NCI-H510A treated with DMSO at 0.1 percent for 48 hours (cell line): ENCODE results near the gene JPT1.
"Not testable (repeated sequence)": the region's sequence is repeated elsewhere in the genome, so short reads cannot be mapped to it uniquely, and the experiment has no call there.

Experiments used
- DNase-seq: peaks from one replicate; lab custom pipeline; 2025; lab: John Stamatoyannopoulos, UW

The JPT1 gene

GRCh38 chr17:75154195-75155106 lies at the start of gene JPT1:
Gene JPT1, minus strand, starts transcription at chr17:75154512. Its CDS starts 115 bp downstream, at chr17:75154397.
- peak; percentile 92 for DNase-seq

DNA sequence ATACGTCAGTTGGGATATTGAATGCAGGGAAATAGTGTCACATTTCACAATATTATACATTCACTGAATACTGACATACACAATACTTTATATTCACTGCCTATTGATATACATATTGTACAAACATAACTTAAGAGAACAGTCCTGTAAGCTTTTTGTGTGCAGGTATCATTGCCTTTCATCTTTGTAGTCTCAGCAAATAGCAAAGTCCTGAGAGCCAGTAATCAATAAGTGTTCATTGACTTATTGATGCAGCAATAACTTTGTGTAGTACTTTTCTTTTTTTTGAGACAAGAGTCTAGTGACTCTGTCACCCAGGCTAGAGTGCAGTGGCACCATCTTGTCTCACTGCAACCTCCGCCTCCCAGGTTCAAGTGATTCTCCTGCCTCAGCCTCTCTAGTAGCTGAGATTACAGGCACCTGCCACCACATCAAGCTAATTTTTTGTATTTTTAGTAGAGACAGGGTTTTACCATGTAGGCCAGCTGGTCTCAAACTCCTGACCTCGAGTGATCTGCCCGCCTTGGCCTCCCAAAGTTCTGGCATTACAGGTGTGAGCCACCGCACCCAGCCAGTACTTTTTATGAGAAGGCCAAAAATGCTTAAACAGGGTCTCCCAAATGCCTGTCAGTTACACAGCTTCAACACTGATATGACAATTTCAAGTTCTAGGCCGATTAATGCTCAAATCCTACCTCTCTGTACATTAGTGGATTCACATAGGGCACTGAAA lies 45.7 kb upstream of the JPT1 start:
- DNase-seq = no peak

DNA sequence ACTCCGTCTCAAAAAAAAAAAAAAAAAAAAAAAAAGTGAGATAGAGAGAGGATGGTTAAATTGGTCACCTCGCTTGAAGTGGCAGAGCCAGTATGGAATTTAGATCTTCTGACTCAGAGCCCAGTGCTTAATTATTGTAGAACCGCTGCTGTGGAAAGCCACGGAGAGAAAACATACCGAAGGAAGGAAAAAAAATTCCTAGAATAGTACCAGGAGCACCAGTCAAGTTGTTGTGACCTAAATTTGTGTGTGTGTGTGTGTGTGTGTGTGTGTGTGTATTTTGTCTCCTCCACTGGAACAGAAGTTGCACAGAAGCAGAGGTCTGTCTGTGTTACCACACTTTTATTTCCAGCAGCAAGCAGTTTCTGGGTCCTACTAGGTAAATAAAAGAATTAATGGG lies 40.6 kb upstream of the JPT1 start:
- DNase-seq = no peak

GRCh38 chr17:75191584-75191983 lies 37.3 kb upstream of the JPT1 start:
- no peak for DNase-seq

DNA sequence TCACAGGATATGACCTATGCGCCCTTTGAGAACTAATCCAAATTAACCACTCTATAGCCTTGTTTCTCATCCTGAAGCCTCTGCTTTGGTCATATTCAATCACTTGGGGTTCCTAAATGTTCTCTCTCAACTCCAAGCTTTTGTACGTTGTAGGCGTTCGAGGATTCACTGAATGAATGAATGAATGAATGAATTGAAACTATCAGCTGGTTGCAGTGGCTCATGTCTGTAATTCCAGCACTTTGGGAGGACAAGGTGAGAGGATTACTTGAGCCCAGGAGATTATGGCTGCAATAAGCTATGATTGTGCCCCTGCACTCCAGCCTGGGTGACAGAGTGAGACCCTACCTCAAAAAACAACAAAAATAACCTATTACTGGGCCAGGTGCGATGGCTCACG lies 34.3 kb upstream of the JPT1 start:
- no peak for DNase-seq

DNA sequence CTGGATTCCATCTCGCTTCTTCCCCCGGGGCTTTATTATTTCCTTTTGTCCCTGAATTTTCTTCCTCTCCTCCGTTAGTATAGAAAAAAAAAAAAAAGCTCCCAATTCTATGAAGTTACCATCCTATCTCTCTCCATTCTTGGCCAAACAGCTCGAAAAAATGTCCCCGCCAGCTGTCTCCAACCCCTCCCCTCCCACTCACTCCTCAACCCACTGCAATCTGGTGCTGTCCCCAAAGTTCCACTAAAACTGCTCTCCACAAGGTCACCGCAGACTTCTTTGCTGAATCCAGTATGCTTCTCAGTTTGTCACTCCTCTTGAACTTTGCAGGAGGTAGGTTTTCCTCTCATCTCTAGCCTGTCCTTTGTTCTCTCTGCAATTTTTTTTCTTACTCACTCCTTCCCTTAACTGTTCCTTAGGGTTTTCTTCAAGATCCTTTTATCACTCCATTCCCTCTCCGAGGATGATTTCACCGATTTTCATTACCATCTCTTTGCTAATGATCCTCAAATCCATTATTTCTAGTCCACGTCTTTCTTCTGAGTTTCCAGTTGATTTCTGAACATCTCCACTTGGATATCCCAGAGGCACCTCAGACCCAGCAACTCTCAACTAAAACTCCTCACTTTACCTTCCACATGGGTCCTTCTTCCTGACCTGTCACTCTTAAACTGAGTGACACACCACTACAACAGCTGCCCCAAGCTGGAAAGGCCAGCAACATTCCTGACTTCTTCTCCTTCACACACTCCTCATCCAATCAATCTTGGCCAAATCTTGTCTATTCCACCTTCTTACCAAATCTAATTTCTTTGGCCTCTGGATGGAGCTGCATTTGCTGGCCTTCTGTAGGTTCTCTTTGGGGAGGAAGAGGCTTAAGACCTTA lies 29.9 kb upstream of the JPT1 start:
- DNase-seq = no peak

- peak; percentile 78 for DNase-seq
Observed at GRCh38 chr17:75182569-75183436, 28.5 kb upstream of the JPT1 start, which contains the start of gene SUMO2. Gene SUMO2, minus strand, starts transcription at chr17:75182959. Its CDS starts 125 bp downstream, at chr17:75182834.

- no peak for DNase-seq
Observed at GRCh38 chr17:75182319-75182568, 27.9 kb upstream of the JPT1 start.

- no peak for DNase-seq
Observed at GRCh38 chr17:75181608-75182318, 27.5 kb upstream of the JPT1 start.

DNA sequence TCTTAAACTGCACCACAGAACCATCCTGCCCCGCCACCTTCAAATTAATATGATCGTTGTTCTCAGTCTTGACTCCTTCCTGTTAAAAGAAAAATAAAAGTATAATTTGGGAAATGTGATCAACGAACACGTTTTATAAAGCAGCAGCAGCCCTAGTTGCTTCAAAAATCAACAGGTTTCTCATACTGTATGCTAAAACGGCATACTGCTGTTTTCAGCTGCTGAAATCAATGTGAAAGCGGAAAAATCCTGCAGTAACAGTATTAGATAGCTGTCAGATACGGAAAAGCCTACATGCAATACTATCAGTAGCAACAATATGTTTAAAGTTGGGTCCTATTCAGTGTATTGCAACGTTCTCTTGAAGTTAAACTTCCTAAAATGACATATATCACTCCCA lies 26.8 kb upstream of the JPT1 start:
- DNase-seq = no peak

- DNase-seq = no peak
Observed at GRCh38 chr17:75178453-75178852, 24.1 kb upstream of the JPT1 start.

- DNase-seq = no peak
Observed at GRCh38 chr17:75176625-75177024, 22.3 kb upstream of the JPT1 start.

- no peak for DNase-seq
Observed at GRCh38 chr17:75174996-75175395, 20.7 kb upstream of the JPT1 start.

DNA sequence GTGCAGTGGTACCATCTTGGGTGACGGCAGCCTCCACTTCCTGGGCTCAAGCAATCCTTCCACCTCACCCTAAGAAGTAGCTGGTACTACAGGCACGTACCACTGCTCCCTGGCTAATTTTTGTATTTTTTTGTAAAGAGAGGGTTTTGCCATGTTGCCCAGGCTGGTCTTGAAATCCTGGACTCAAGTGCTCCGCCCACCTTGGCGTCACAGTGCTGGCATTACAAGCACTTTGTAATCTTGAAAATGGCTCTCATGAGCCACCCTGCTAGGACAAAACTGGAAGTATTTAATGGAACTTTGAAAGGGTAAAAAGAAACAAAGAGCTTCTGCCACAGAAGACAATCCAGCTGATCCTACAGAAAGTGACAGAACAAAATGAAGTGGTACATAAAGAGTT lies 19.2 kb upstream of the JPT1 start:
- DNase-seq = no peak

GRCh38 chr17:75168998-75169397 lies 14.7 kb upstream of the JPT1 start:
- no peak for DNase-seq

DNA sequence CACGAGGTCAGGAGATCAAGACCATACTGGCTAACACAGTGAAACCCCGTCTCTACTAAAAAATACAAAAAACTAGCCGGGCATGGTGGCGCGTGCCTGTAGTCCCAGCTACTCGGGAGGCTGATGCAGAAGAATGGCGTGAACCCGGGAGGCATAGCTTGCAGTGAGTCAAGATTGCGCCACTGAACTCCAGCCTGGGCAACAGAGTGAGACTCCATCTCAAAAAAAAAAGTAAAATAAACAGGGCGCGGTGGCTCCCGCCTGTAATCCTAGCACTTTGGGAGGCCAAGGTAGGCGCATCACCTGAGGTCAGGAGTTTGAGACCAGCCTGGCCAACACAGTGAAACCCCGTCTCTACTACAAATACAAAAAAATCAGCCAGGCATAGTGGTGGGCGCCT lies 10.3 kb upstream of the JPT1 start:
- DNase-seq = not testable (repeated sequence)

DNA sequence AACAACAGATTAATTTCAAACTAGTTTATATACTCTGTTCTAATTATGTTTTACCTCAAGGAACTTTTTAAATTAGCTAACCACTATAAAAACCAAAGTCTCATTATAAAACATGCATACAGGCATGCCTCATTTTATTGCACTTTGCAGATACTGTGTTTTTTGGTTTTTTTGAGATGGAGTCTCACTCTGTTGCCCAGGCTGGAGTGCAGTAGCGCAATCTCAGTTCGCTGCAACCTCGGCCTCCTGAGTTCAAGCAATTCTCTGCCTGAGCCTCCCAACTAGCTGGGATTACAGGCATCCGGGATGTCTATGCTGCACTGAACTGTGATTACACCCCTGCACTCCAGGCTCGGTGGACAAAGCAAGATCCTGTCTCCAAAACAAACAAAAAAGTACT lies 8.8 kb upstream of the JPT1 start:
- no peak for DNase-seq

DNA sequence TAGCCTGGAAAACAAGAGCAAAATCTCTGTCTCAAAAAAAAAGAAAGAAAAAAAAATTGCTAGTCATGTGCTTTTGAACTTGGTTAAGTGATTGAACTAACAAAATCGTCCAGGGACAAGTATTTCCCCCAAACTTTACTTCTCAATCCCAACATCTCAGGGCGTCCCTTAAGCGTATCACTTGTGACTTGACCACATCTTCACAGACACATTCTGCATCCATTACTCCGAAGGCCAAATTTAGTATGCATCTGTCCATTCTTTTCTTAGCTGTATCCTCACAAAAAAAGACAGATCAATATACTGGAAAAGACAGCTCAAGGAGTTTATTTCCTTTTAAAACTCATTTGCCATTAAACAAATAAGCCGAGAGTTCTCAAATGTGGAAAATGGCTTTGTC lies 5.9 kb upstream of the JPT1 start:
- no peak for DNase-seq

- no peak for DNase-seq
Observed at GRCh38 chr17:75159196-75160031, 5.1 kb upstream of the JPT1 start.

GRCh38 chr17:75158480-75158879 lies 4.2 kb upstream of the JPT1 start:
- DNase-seq = not testable (repeated sequence)
